H1 (cell line): Measurements from ENCODE around the gene HTN3. TPM values are rescaled to one million over a fixed set of nuclear protein-coding genes. Genes with fewer than 3 reads are reported as not detected.

Experiments used
- CTCF ChIA-PET: fragments of 300-600 bp; sonication (Branson Sonifier 250); formaldehyde crosslinking; loops from one replicate; lab custom pipeline; 2021; ENCODE audit not compliant: partially characterized antibody; lab: Charles Lee
- POLR2A ChIA-PET: fragments of 300-600 bp; sonication (Branson Sonifier 250); formaldehyde crosslinking; loops from one replicate; lab custom pipeline; 2021; ENCODE audit warnings: inconsistent platforms; ENCODE audit not compliant: partially characterized antibody; lab: Charles Lee
- DNase-seq, 2 experiments: peaks; one replicate each; pipeline versions ENCODE4 v3.0.0 to v3.0.0-alpha.2; 2010 to 2022; ENCODE audit warnings: low spot score in 2 of 2, low read depth in 1 of 2, mixed read lengths in 1 of 2
- FAIRE-seq: peaks from 2 replicates; lab custom pipeline; 2011; peaks lifted over from hg19 to GRCh38; lab: Jason Lieb, UNC
- H2AFZ ChIP-seq: 2 replicates; pipeline ENCODE4 v1.8.1; 2012; ENCODE audit warnings: low read length, inconsistent platforms
- H2AK5ac ChIP-seq: 2 replicates; pipeline ENCODE4 v1.6.1; 2013; ENCODE audit warnings: low read depth, low read length
- H2BK120ac ChIP-seq: replicated peaks from 2 replicates; pipeline ENCODE3; 2013; ENCODE audit warnings: low read depth, low read length, inconsistent platforms
- H2BK12ac ChIP-seq: 2 replicates; pipeline ENCODE4 v1.6.1; 2013; ENCODE audit warnings: low read depth, low read length
- H2BK15ac ChIP-seq: 2 replicates; pipeline ENCODE4 v1.6.1; 2013; ENCODE audit warnings: low read length
- H2BK20ac ChIP-seq: 2 replicates; pipeline ENCODE4 v1.6.1; 2013; ENCODE audit warnings: low read length
- H2BK5ac ChIP-seq: 2 replicates; pipeline ENCODE4 v1.6.1; 2013; ENCODE audit warnings: low read depth, low read length
- H3K14ac ChIP-seq: 2 replicates; pipeline ENCODE4 v1.6.1; 2013; ENCODE audit warnings: inconsistent platforms; ENCODE audit not compliant: insufficient read length
- H3K18ac ChIP-seq: 2 replicates; pipeline ENCODE4 v1.6.1; 2013; ENCODE audit warnings: low read length; ENCODE audit errors: extremely low read depth
- H3K23ac ChIP-seq: 2 replicates; pipeline ENCODE4 v1.6.1; 2013; ENCODE audit warnings: inconsistent platforms; ENCODE audit not compliant: insufficient read length
- H3K23me2 ChIP-seq: 2 replicates; pipeline ENCODE4 v1.6.1; 2013; ENCODE audit warnings: low read depth, low read length
- H3K27ac ChIP-seq: 2 replicates; pipeline ENCODE4 v1.6.1; 2011; ENCODE audit warnings: low read depth, low read length, inconsistent platforms
- H3K27me3 ChIP-seq, 4 experiments: replicated peaks in 1 of 4; 1 replicate in 1 of 4; 2 replicates in 3 of 4; pipeline versions ENCODE4 v1.6.1 to v1.8.1; 2011 to 2013; ENCODE audit warnings: low read length in 3 of 4, mild to moderate bottlenecking in 3 of 4, inconsistent platforms in 2 of 4, mixed read lengths in 2 of 4, moderate library complexity in 1 of 4; ENCODE audit not compliant: control insufficient read depth in 3 of 4, insufficient read depth in 3 of 4; ENCODE audit errors: extremely low read depth in 1 of 4
- H3K36me3 ChIP-seq, 4 experiments: 2 replicates each; pipeline versions ENCODE4 v1.6.1 to v1.8.1; 2011 to 2013; ENCODE audit warnings: mild to moderate bottlenecking in 4 of 4, low read length in 3 of 4, moderate library complexity in 2 of 4, control low read depth in 1 of 4, inconsistent platforms in 1 of 4; ENCODE audit not compliant: insufficient read depth in 4 of 4, control insufficient read depth in 2 of 4
- H3K4ac ChIP-seq: replicated peaks from 2 replicates; pipeline ENCODE3; 2013; ENCODE audit warnings: low read length, low read depth, mixed read lengths, inconsistent platforms; ENCODE audit not compliant: insufficient read length
- H3K4me1 ChIP-seq, 4 experiments: replicated peaks in 1 of 4; 1 replicate in 1 of 4; 2 replicates in 3 of 4; pipeline versions ENCODE4 v1.6.1 to v1.8.1; 2011 to 2013; ENCODE audit warnings: low read length in 3 of 4, inconsistent platforms in 2 of 4, mixed read lengths in 1 of 4; ENCODE audit not compliant: insufficient read depth in 4 of 4, control insufficient read depth in 3 of 4
- H3K4me2 ChIP-seq, 2 experiments: 2 replicates each; pipeline versions ENCODE4 v1.6.1 to v1.8.1; 2011 to 2013; ENCODE audit warnings: low read depth in 2 of 2, low read length in 2 of 2, control low read depth in 1 of 2, inconsistent platforms in 1 of 2, mild to moderate bottlenecking in 1 of 2; ENCODE audit not compliant: insufficient read depth in 1 of 2
- H3K4me3 ChIP-seq, 4 experiments: fragments of 200-600, 300-600 bp in 1 of 4; sonication (generic), shearing (Covaris generic), sonication (Bioruptor Twin) in 1 of 4; 2 replicates each; pipeline versions ENCODE4 v1.5.1 to v1.8.1; 2011 to 2016; ENCODE audit warnings: low read length in 4 of 4, low read depth in 3 of 4, control low read depth in 2 of 4, inconsistent platforms in 2 of 4, mild to moderate bottlenecking in 2 of 4, mixed read lengths in 1 of 4, moderate library complexity in 1 of 4; ENCODE audit not compliant: insufficient read depth in 2 of 4; ENCODE audit errors: extremely low read depth in 1 of 4
- H3K56ac ChIP-seq: replicated peaks from 2 replicates; pipeline ENCODE3; 2013; ENCODE audit warnings: low read depth, mild to moderate bottlenecking, mixed read lengths, low read length, inconsistent platforms; ENCODE audit not compliant: insufficient read length
- H3K79me1 ChIP-seq: 2 replicates; pipeline ENCODE4 v1.6.1; 2013; ENCODE audit warnings: low read depth, low read length, control low read depth
- H3K79me2 ChIP-seq, 2 experiments: 2 replicates each; pipeline versions ENCODE4 v1.6.1 to v1.8.1; 2012 to 2013; ENCODE audit warnings: low read length in 2 of 2, mild to moderate bottlenecking in 2 of 2, inconsistent platforms in 1 of 2; ENCODE audit not compliant: insufficient read depth in 2 of 2, control insufficient read depth in 1 of 2
- H3K9ac ChIP-seq, 4 experiments: replicated peaks in 1 of 4; 1 replicate in 1 of 4; 2 replicates in 3 of 4; pipeline versions ENCODE4 v1.6.1 to v1.8.1; 2011 to 2013; ENCODE audit warnings: low read depth in 3 of 4, low read length in 3 of 4, control low read depth in 2 of 4, mild to moderate bottlenecking in 2 of 4, moderate library complexity in 2 of 4, inconsistent platforms in 1 of 4; ENCODE audit errors: extremely low read depth in 1 of 4
- H3K9me3 ChIP-seq, 2 experiments: 2 replicates each; pipeline versions ENCODE4 v1.6.1 to v1.8.1; 2012 to 2013; ENCODE audit warnings: mild to moderate bottlenecking in 2 of 2, moderate library complexity in 2 of 2, control low read depth in 1 of 2, inconsistent platforms in 1 of 2, low read depth in 1 of 2, low read length in 1 of 2, mixed read lengths in 1 of 2; ENCODE audit not compliant: insufficient read depth in 2 of 2
- H4K20me1 ChIP-seq, 2 experiments: replicated peaks in 1 of 2; 2 replicates each; pipeline versions ENCODE3 to v1.8.1; 2011 to 2013; ENCODE audit warnings: inconsistent platforms in 2 of 2, low read length in 2 of 2, mild to moderate bottlenecking in 1 of 2; ENCODE audit not compliant: insufficient read depth in 2 of 2, control insufficient read depth in 1 of 2
- H4K5ac ChIP-seq: 2 replicates; pipeline ENCODE4 v1.6.1; 2013; ENCODE audit warnings: low read length, low read depth, mixed read lengths, inconsistent platforms; ENCODE audit not compliant: insufficient read length
- H4K8ac ChIP-seq: 2 replicates; pipeline ENCODE4 v1.8.0; 2013; ENCODE audit warnings: mild to moderate bottlenecking, moderate library complexity, low read length, inconsistent platforms; ENCODE audit not compliant: insufficient read depth; ENCODE audit errors: extremely low read depth
- H4K91ac ChIP-seq: replicated peaks from 2 replicates; pipeline ENCODE3; 2013; ENCODE audit warnings: low read length, mixed read lengths, inconsistent platforms; ENCODE audit not compliant: insufficient read length
- BACH1 ChIP-seq: IDR thresholded peaks from 2 replicates; pipeline ENCODE4 v1.6.1; 2012; ENCODE audit warnings: low read length, improper control_type of control experiment
- MAFK ChIP-seq: IDR thresholded peaks from 2 replicates; pipeline ENCODE4 v1.6.1; 2012; ENCODE audit warnings: low read depth, mild to moderate bottlenecking, improper control_type of control experiment, low read length
- WGBS, 2 experiments: shearing (Covaris generic) in 1 of 2; methylation state at CpG; one replicate each; pipeline versions ENCODE4 v1.1.6 to v1.1.7; 2013 to 2015; ENCODE audit warnings: low lambda C conversion rate in 2 of 2, mixed read lengths in 2 of 2, inconsistent platforms in 1 of 2, low coverage in 1 of 2, missing lambda C conversion rate in 1 of 2; ENCODE audit not compliant: insufficient replicate concordance in 2 of 2, insufficient coverage in 1 of 2, insufficient read length in 1 of 2; ENCODE audit errors: extremely low coverage in 1 of 2, missing lambda C conversion rate in 1 of 2; 5-methylcytosine and 5-hydroxymethylcytosine counted together
- polyA plus RNA-seq, 7 experiments: library from polyadenylated mRNA; depleted of rRNA in 3 of 7; stranded (reverse) in 5 of 7; unstranded in 2 of 7; fragments of >200 nt in 5 of 7; fragments of 200-250 nt in 2 of 7; gene quantifications; 1 replicate in 5 of 7; 2 replicates in 1 of 7; 4 replicates in 1 of 7; pipeline versions ENCODE4 v1.2.1 to v1.2.3, GENCODE V29; 2011 to 2013; ENCODE audit warnings: missing spikeins in 2 of 7, mixed read lengths in 2 of 7
- total RNA-seq: library from RNA; stranded (reverse); fragmentation: NEBNext Ultra II Directional; extraction: Animal tissue kit (Norgen Biotek cat#: 25700); gene quantifications from 2 replicates; pipeline ENCODE4 v1.2.1, GENCODE V29; 2021
- TF ChIP-seq, protein P1 (sequence below), 3 experiments: IDR thresholded peaks; 1 replicate in 2 of 3; 2 replicates in 1 of 3; pipeline versions ENCODE4 v1.5.1 to v1.6.1; 2011; ENCODE audit warnings: low read length in 3 of 3, mild to moderate bottlenecking in 3 of 3, inconsistent platforms in 2 of 3, low read depth in 1 of 3, moderate library complexity in 1 of 3; ENCODE audit not compliant: insufficient read depth in 1 of 3; ENCODE audit errors: control extremely low read depth in 1 of 3

HTN3 gene
- total and polyA plus RNA-seq, 2 of the 8 experiments (the other 6 are each of a cell fraction or from before 2014, with no cell fraction given): not detected

DNA sequence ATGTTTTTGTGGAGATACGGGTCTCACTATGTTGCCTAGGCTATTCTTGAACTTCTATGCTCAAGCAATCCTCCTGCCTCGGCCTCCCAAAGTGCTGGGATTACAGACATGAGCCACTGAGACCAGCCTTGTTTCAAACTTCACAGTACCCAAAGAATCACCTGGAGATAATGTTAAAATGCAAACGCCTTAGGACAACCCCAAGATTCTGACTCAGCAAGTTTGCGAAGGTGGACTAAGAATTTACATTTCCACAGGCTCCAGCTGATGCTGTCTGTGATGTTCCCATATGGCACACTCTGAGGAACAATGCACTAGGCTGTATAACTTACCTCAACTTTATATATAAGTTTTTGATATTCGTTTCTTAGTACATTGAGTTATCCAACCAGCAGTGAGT lies 33.5 kb upstream of the HTN3 start:
- no peaks in the 10 kb centered on the region for H3K79me2 ChIP-seq
- H3K4ac ChIP-seq: no peak overlapping the region
- no peak overlapping the region for H3K18ac ChIP-seq
- H3K36me3 ChIP-seq: no peaks in the 10 kb centered on the region
- no peak overlapping the region for H2BK120ac ChIP-seq
- no peak overlapping the region for H3K4me3 ChIP-seq
- no peak overlapping the region for H3K9ac ChIP-seq
- FAIRE-seq (no peak), DNase-seq (no peak)
- H3K23ac ChIP-seq: no peak overlapping the region
- H3K4me2 ChIP-seq: no peak overlapping the region
- H3K27me3 ChIP-seq: no peaks in the 10 kb centered on the region
- no peaks in the 10 kb centered on the region for H3K4me1 ChIP-seq
- H2BK15ac ChIP-seq: no peak overlapping the region
- H3K23me2 ChIP-seq: no peaks in the 10 kb centered on the region
- H3K14ac ChIP-seq: no peak overlapping the region
- no peak overlapping the region for H3K56ac ChIP-seq
- no peak overlapping the region for H2BK12ac ChIP-seq
- no peak overlapping the region for H4K8ac ChIP-seq
- H2BK20ac ChIP-seq: no peak overlapping the region
- H3K9me3 ChIP-seq: no peaks in the 10 kb centered on the region
- CTCF ChIA-PET: no interaction called here
- H4K91ac ChIP-seq: no peak overlapping the region
- H3K79me1 ChIP-seq: no peaks in the 10 kb centered on the region
- no peaks in the 10 kb centered on the region for H4K20me1 ChIP-seq
- H3K27ac ChIP-seq: no peak overlapping the region
- no peak overlapping the region for H2BK5ac ChIP-seq
- POLR2A ChIA-PET: no interaction called here
- no peak overlapping the region for H2AK5ac ChIP-seq
- no peak overlapping the region for H2AFZ ChIP-seq
- 91% methylated on average over 5 of the region's 5 CpGs; no CpG with 5 or more reads in 1 of the 2 experiments for WGBS, 2 experiments
- TF ChIP-seq, protein P1, sequence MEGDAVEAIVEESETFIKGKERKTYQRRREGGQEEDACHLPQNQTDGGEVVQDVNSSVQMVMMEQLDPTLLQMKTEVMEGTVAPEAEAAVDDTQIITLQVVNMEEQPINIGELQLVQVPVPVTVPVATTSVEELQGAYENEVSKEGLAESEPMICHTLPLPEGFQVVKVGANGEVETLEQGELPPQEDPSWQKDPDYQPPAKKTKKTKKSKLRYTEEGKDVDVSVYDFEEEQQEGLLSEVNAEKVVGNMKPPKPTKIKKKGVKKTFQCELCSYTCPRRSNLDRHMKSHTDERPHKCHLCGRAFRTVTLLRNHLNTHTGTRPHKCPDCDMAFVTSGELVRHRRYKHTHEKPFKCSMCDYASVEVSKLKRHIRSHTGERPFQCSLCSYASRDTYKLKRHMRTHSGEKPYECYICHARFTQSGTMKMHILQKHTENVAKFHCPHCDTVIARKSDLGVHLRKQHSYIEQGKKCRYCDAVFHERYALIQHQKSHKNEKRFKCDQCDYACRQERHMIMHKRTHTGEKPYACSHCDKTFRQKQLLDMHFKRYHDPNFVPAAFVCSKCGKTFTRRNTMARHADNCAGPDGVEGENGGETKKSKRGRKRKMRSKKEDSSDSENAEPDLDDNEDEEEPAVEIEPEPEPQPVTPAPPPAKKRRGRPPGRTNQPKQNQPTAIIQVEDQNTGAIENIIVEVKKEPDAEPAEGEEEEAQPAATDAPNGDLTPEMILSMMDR (IDR thresholded peaks at IDR 0.05; ENCODE audit: control extremely low read depth in 1 of 3, insufficient read depth in 1 of 3, low read depth in 1 of 3, low read length in 3 of 3): no peak
- TF ChIP-seq BACH1 (peak; percentile 46; the same call in 1 of the 2 replicates), MAFK (peak; percentile 51; the same call in 1 of the 2 replicates)
- no peak overlapping the region for H4K5ac ChIP-seq
